ENCODE results near the gene EMC6. TPM values are rescaled to one million over a fixed set of nuclear protein-coding genes. Genes with fewer than 3 reads are reported as not detected.
"Not testable (repeated sequence)": the region's sequence is repeated elsewhere in the genome, so short reads cannot be mapped to it uniquely, and the experiment has no call there.

The EMC6 gene
- polyA plus RNA-seq, 1 donor: 39.8 TPM

- DNase-seq (ENCODE audit: low read depth): no peak
Observed at GRCh38 chr17:3681057-3681456, 12.4 kb downstream of the EMC6 start.

- no peak for DNase-seq (ENCODE audit: low read depth)
Observed at GRCh38 chr17:3681565-3681964, 13.0 kb downstream of the EMC6 start.

GRCh38 chr17:3682033-3682432 lies 13.4 kb downstream of the EMC6 start:
- no peak for DNase-seq (ENCODE audit: low read depth)

GRCh38 chr17:3683054-3683511 lies 14.5 kb downstream of the EMC6 start:
- no peak for DNase-seq (ENCODE audit: low read depth)

GRCh38 chr17:3685174-3685573 lies 16.6 kb downstream of the EMC6 start:
- DNase-seq (ENCODE audit: low read depth): no peak

- no peak for DNase-seq (ENCODE audit: low read depth)
Observed at GRCh38 chr17:3688027-3688553, 19.5 kb downstream of the EMC6 start.

GRCh38 chr17:3688852-3689261 lies 20.2 kb downstream of the EMC6 start:
- DNase-seq (ENCODE audit: low read depth): no peak

GRCh38 chr17:3689262-3690093 lies 20.9 kb downstream of the EMC6 start:
- DNase-seq (ENCODE audit: low read depth): no peak

GRCh38 chr17:3690094-3690715 lies 21.6 kb downstream of the EMC6 start:
- no peak for DNase-seq (ENCODE audit: low read depth)

GRCh38 chr17:3691617-3692067 lies 23.0 kb downstream of the EMC6 start:
- DNase-seq (ENCODE audit: low read depth): no peak

- no peak for DNase-seq (ENCODE audit: low read depth)
Observed at GRCh38 chr17:3692346-3692745, 23.7 kb downstream of the EMC6 start.

- DNase-seq (ENCODE audit: low read depth): no peak
Observed at GRCh38 chr17:3693141-3693540, 24.5 kb downstream of the EMC6 start.

- DNase-seq (ENCODE audit: low read depth): no peak
Observed at GRCh38 chr17:3693829-3694231, 25.2 kb downstream of the EMC6 start.

- no peak for DNase-seq (ENCODE audit: low read depth)
Observed at GRCh38 chr17:3695129-3695722, 26.6 kb downstream of the EMC6 start.

GRCh38 chr17:3695723-3696411 lies 27.3 kb downstream of the EMC6 start, which contains the start of gene P2RX5:
Gene P2RX5 (minus strand): TSS chr17:3696155. CDS start chr17:3696005, 150 bp downstream.
- DNase-seq (ENCODE audit: low read depth): no peak

- no peak for DNase-seq (ENCODE audit: low read depth)
Observed at GRCh38 chr17:3697103-3697476, 28.5 kb downstream of the EMC6 start.

GRCh38 chr17:3698139-3698538 lies 29.5 kb downstream of the EMC6 start:
- DNase-seq (ENCODE audit: low read depth): no peak

- DNase-seq (ENCODE audit: low read depth): no peak
Observed at GRCh38 chr17:3699951-3700350, 31.3 kb downstream of the EMC6 start.

- DNase-seq (ENCODE audit: low read depth): not testable (repeated sequence)
Observed at GRCh38 chr17:3702041-3702539, 33.5 kb downstream of the EMC6 start.

GRCh38 chr17:3704931-3705717 lies 36.5 kb downstream of the EMC6 start:
- DNase-seq (ENCODE audit: low read depth): no peak

- DNase-seq (ENCODE audit: low read depth): not testable (repeated sequence)
Observed at GRCh38 chr17:3705718-3705984, 37.0 kb downstream of the EMC6 start.
